HG02938 (cell line): ENCODE data around the gene AKR1C1.
"Not testable (repeated sequence)": the region's sequence is repeated elsewhere in the genome, so short reads cannot be mapped to it uniquely, and the experiment has no call there.

Experiments
- ATAC-seq: cut with Tn5 transposase; IDR thresholded peaks from one replicate; pipeline ENCODE4 v1.9.1; 2021; ENCODE audit warnings: mild to moderate bottlenecking, moderate library complexity; ENCODE audit not compliant: unreplicated experiment

The AKR1C1 gene

GRCh38 chr10:5014200-5014910 lies 51.1 kb downstream of the AKR1C1 start:
- ATAC-seq: not testable (repeated sequence)

GRCh38 chr10:5014936-5015335 lies 51.7 kb downstream of the AKR1C1 start:
- ATAC-seq: no peak

GRCh38 chr10:5018134-5018533 lies 54.9 kb downstream of the AKR1C1 start:
- no peak for ATAC-seq

GRCh38 chr10:5018671-5019277 lies 55.6 kb downstream of the AKR1C1 start:
- not testable (repeated sequence) for ATAC-seq

- ATAC-seq: not testable (repeated sequence)
Measured at GRCh38 chr10:5019770-5020612, 56.8 kb downstream of the AKR1C1 start.

- not testable (repeated sequence) for ATAC-seq
Measured at GRCh38 chr10:5021624-5022290, 58.5 kb downstream of the AKR1C1 start.

- ATAC-seq: no peak
Measured at GRCh38 chr10:5023177-5023805, 60.1 kb downstream of the AKR1C1 start.

GRCh38 chr10:5025461-5025881 lies 62.3 kb downstream of the AKR1C1 start:
- ATAC-seq: not testable (repeated sequence)

- no peak for ATAC-seq
Measured at GRCh38 chr10:5030989-5031388, 67.8 kb downstream of the AKR1C1 start.

- ATAC-seq: not testable (repeated sequence)
Measured at GRCh38 chr10:5031588-5031987, 68.4 kb downstream of the AKR1C1 start.

GRCh38 chr10:5032444-5032843 lies 69.2 kb downstream of the AKR1C1 start:
- not testable (repeated sequence) for ATAC-seq
